ENCODE results near the gene CDK19. TPM values are rescaled to one million over a fixed set of nuclear protein-coding genes. Genes with fewer than 3 reads are reported as not detected.
"Not testable (repeated sequence)": the region's sequence is repeated elsewhere in the genome, so short reads cannot be mapped to it uniquely, and the experiment has no call there.

The CDK19 gene
- total RNA-seq, 1 experiment from 2014 or later = 36.8 TPM

GRCh38 chr6:110720066-110720465, 95.2 kb downstream of the CDK19 start:
- intact Hi-C loops (cut with micrococcal nuclease; ENCODE audit: unreplicated experiment) = no loop called here
- Histone ChIP-seq H3K27me3 (ENCODE audit: insufficient read depth, low read depth) (no peaks in the 10 kb centered on the region), H3K4me1 (replicated peaks; ENCODE audit: insufficient read depth) (no peaks in the 10 kb centered on the region), H3K79me2 (ENCODE audit: low read depth) (no peaks in the 10 kb centered on the region), H4K20me1 (ENCODE audit: insufficient read depth) (no peaks in the 10 kb centered on the region), H3K9me3 (ENCODE audit: insufficient read depth, low read depth) (no peaks in the 10 kb centered on the region), H3K36me3 (ENCODE audit: low read depth) (no peaks in the 10 kb centered on the region), H2AFZ (no peak overlapping the region), H3K9me2 (ENCODE audit: insufficient read depth) (no peaks in the 10 kb centered on the region), H3K4me3 (no peak overlapping the region), H3K27ac (no peak overlapping the region), H3F3A (ENCODE audit: insufficient read depth, low read depth) (no peaks in the 10 kb centered on the region), H3K4me2 (no peak overlapping the region)
- BruUV-seq (replicated peaks) = no TSS peak
- CTCF ChIA-PET = no interaction called here
- POLR2A ChIA-PET (ENCODE audit: unreplicated experiment) = no interaction called here
- no peak for TF ChIP-seq EZH2 (IDR thresholded peaks at IDR 0.05; ENCODE audit: low read depth)
- TF ChIP-seq, protein P1, sequence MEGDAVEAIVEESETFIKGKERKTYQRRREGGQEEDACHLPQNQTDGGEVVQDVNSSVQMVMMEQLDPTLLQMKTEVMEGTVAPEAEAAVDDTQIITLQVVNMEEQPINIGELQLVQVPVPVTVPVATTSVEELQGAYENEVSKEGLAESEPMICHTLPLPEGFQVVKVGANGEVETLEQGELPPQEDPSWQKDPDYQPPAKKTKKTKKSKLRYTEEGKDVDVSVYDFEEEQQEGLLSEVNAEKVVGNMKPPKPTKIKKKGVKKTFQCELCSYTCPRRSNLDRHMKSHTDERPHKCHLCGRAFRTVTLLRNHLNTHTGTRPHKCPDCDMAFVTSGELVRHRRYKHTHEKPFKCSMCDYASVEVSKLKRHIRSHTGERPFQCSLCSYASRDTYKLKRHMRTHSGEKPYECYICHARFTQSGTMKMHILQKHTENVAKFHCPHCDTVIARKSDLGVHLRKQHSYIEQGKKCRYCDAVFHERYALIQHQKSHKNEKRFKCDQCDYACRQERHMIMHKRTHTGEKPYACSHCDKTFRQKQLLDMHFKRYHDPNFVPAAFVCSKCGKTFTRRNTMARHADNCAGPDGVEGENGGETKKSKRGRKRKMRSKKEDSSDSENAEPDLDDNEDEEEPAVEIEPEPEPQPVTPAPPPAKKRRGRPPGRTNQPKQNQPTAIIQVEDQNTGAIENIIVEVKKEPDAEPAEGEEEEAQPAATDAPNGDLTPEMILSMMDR (conservative IDR thresholded peaks at IDR 0.05) = no peak
- no peak for DNase-seq

DNA sequence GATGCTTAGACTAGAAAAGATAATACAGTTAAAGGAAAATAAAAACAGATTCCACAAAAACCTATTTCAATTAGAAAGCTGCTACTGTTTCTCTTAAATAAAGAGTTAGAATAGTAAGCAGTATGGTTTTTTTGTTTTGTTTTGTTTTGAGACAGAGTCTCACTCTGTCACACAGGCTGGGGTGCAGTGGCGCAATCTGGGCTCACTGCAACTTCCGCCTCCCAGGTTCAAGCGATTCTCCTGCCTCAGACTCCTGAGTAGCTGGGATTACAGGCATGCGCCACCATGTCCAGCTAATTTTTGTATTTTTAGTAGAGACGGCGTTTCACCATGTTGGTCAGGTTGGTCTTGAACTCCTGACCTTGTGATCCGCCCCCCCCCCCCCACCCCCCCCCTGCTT, 95.7 kb downstream of the CDK19 start:
- H3K4me1 ChIP-seq (replicated peaks; ENCODE audit: insufficient read depth); CTCF ChIA-PET; POLR2A ChIA-PET (ENCODE audit: unreplicated experiment); H3K79me2 ChIP-seq (ENCODE audit: low read depth); BruUV-seq (replicated peaks); H3K9me2 ChIP-seq (ENCODE audit: insufficient read depth); H3K27ac ChIP-seq; H3K4me2 ChIP-seq; DNase-seq; H3K36me3 ChIP-seq (ENCODE audit: low read depth); H3K27me3 ChIP-seq (ENCODE audit: insufficient read depth, low read depth); H3K4me3 ChIP-seq; intact Hi-C loops (cut with micrococcal nuclease; ENCODE audit: unreplicated experiment); H4K20me1 ChIP-seq (ENCODE audit: insufficient read depth); H3K9me3 ChIP-seq (ENCODE audit: insufficient read depth, low read depth); H3F3A ChIP-seq (ENCODE audit: insufficient read depth, low read depth); H2AFZ ChIP-seq: not testable (repeated sequence)

DNA sequence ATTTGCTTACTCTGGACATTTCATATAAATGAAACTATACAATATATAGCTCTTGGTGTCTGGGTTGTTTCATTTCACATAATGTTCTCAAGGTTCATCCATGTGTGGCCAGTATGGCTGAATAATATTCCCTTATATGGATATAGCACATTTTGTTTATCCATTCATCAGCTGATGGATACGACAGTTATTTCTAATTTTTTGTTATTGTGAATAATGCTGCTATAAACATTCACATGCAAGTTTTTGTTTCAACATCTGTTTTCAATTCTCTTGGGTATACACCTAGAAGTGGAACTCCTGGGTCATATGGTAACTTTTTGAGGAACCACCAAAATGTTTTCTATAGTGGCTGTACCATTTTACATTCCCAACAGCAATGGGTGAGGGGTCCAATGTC, 101.1 kb downstream of the CDK19 start:
- no peak overlapping the region for H3K4me2 ChIP-seq
- H3K27me3 ChIP-seq (ENCODE audit: insufficient read depth, low read depth) = no peaks in the 10 kb centered on the region
- no peaks in the 10 kb centered on the region for H3K4me1 ChIP-seq (replicated peaks; ENCODE audit: insufficient read depth)
- no peak overlapping the region for H2AFZ ChIP-seq
- no peaks in the 10 kb centered on the region for H3K9me3 ChIP-seq (ENCODE audit: insufficient read depth, low read depth)
- no TSS peak for BruUV-seq (replicated peaks)
- no peaks in the 10 kb centered on the region for H4K20me1 ChIP-seq (ENCODE audit: insufficient read depth)
- no peak overlapping the region for H3K27ac ChIP-seq
- CTCF ChIA-PET = no interaction called here
- no peaks in the 10 kb centered on the region for H3K79me2 ChIP-seq (ENCODE audit: low read depth)
- no peak overlapping the region for H3K4me3 ChIP-seq
- H3K36me3 ChIP-seq (ENCODE audit: low read depth) = no peaks in the 10 kb centered on the region
- TF ChIP-seq, protein P1 (conservative IDR thresholded peaks at IDR 0.05) = no peak
- TF ChIP-seq EZH2 (IDR thresholded peaks at IDR 0.05; ENCODE audit: low read depth) = no peak
- H3F3A ChIP-seq (ENCODE audit: insufficient read depth, low read depth) = no peaks in the 10 kb centered on the region; the same call in 1 of the 2 replicates
- intact Hi-C loops (cut with micrococcal nuclease; ENCODE audit: unreplicated experiment) = no loop called here
- DNase-seq = no peak
- POLR2A ChIA-PET (ENCODE audit: unreplicated experiment) = no interaction called here
- H3K9me2 ChIP-seq (ENCODE audit: insufficient read depth) = no peaks in the 10 kb centered on the region

DNA sequence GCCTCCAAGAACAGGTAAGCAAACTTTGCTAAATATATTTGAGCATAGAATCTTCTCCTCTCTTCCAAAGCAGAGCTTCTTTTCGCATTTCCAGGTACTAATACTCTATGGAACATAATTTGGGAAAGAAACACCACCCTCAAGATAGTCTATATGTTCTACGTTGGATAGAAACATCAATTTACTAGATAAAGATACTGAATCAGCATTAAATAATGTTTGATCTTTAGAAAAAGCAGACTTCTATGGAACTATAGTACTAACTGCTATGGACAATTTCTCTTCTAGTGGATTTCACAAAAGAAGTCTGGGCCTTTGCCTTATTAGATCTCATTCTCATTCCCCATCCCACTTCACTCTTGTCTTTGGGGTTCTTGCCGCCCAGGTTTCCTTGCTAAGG, 103.0 kb downstream of the CDK19 start:
- no peaks in the 10 kb centered on the region for H3K9me3 ChIP-seq (ENCODE audit: insufficient read depth, low read depth)
- no TSS peak for BruUV-seq (replicated peaks)
- H3K4me3 ChIP-seq = no peak overlapping the region
- no peaks in the 10 kb centered on the region for H3K9me2 ChIP-seq (ENCODE audit: insufficient read depth)
- intact Hi-C loops (cut with micrococcal nuclease; ENCODE audit: unreplicated experiment) = no loop called here
- no peak overlapping the region for H2AFZ ChIP-seq
- no peaks in the 10 kb centered on the region for H3K79me2 ChIP-seq (ENCODE audit: low read depth)
- 0 out of 2 replicates have a peak, but pooled peaks cover 10% of the 10 kb centered on the region for H3K4me1 ChIP-seq (replicated peaks; ENCODE audit: insufficient read depth)
- ChIA-PET POLR2A (ENCODE audit: unreplicated experiment) (no interaction called here), CTCF (no interaction called here)
- H3K36me3 ChIP-seq (ENCODE audit: low read depth) = no peaks in the 10 kb centered on the region
- no peaks in the 10 kb centered on the region; the same call in 1 of the 2 replicates for H3F3A ChIP-seq (ENCODE audit: insufficient read depth, low read depth)
- H3K27ac ChIP-seq = no peak overlapping the region
- no peak for DNase-seq
- no peaks in the 10 kb centered on the region for H4K20me1 ChIP-seq (ENCODE audit: insufficient read depth)
- TF ChIP-seq, protein P1 (conservative IDR thresholded peaks at IDR 0.05) = no peak
- TF ChIP-seq EZH2 (IDR thresholded peaks at IDR 0.05; ENCODE audit: low read depth) = no peak
- H3K27me3 ChIP-seq (ENCODE audit: insufficient read depth, low read depth) = no peaks in the 10 kb centered on the region
- H3K4me2 ChIP-seq = no peak overlapping the region

Data from PC-9 (cell line).